GM21390 (cell line): ENCODE results near the gene GALNTL6.
"Not testable (repeated sequence)": the region's sequence is repeated elsewhere in the genome, so short reads cannot be mapped to it uniquely, and the experiment has no call there.

Experiments
- ATAC-seq: cut with Tn5 transposase; IDR thresholded peaks from one replicate; pipeline ENCODE4 v1.9.1; 2021; ENCODE audit not compliant: unreplicated experiment

The GALNTL6 gene

GRCh38 chr4:172898715-172899114 is 1085.5 kb downstream of the GALNTL6 start:
- no peak for ATAC-seq

GRCh38 chr4:172899861-172900260 is 1086.7 kb downstream of the GALNTL6 start:
- ATAC-seq: no peak

GRCh38 chr4:172900900-172901299 is 1087.7 kb downstream of the GALNTL6 start:
- no peak for ATAC-seq

- ATAC-seq: not testable (repeated sequence)
These were observed 1099.3 kb downstream of the GALNTL6 start for GRCh38 chr4:172912468-172912867.

- not testable (repeated sequence) for ATAC-seq
These were observed 1104.2 kb downstream of the GALNTL6 start for GRCh38 chr4:172917403-172917802.

GRCh38 chr4:172919269-172919668 is 1106.1 kb downstream of the GALNTL6 start:
- no peak for ATAC-seq

GRCh38 chr4:172927096-172927814 is 1114.1 kb downstream of the GALNTL6 start:
- ATAC-seq: no peak

GRCh38 chr4:172928347-172928746 is 1115.1 kb downstream of the GALNTL6 start:
- no peak for ATAC-seq

- no peak for ATAC-seq
These were observed 1125.0 kb downstream of the GALNTL6 start for GRCh38 chr4:172938072-172938829.

GRCh38 chr4:172938870-172939269 is 1125.7 kb downstream of the GALNTL6 start:
- no peak for ATAC-seq

- ATAC-seq: no peak
These were observed 1129.6 kb downstream of the GALNTL6 start for GRCh38 chr4:172942840-172943239.

- no peak for ATAC-seq
These were observed 1132.4 kb downstream of the GALNTL6 start for GRCh38 chr4:172945611-172946010.

- ATAC-seq: no peak
These were observed 1133.3 kb downstream of the GALNTL6 start for GRCh38 chr4:172946503-172946902.

GRCh38 chr4:172947594-172947993 is 1134.4 kb downstream of the GALNTL6 start:
- no peak for ATAC-seq

- no peak for ATAC-seq
These were observed 1137.8 kb downstream of the GALNTL6 start for GRCh38 chr4:172950990-172951389.

- no peak for ATAC-seq
These were observed 1138.7 kb downstream of the GALNTL6 start for GRCh38 chr4:172951679-172952451.

GRCh38 chr4:172953896-172954568 is 1140.8 kb downstream of the GALNTL6 start:
- ATAC-seq: no peak

- ATAC-seq: not testable (repeated sequence)
These were observed 1143.1 kb downstream of the GALNTL6 start for GRCh38 chr4:172956340-172956739.

GRCh38 chr4:172957216-172957615 is 1144.0 kb downstream of the GALNTL6 start:
- no peak for ATAC-seq

GRCh38 chr4:172962564-172963353 is 1149.6 kb downstream of the GALNTL6 start:
- ATAC-seq: no peak
